Stimulated activated CD4-positive, alpha-beta T cell treated with anti-CD3 and anti-CD28 coated beads, Interleukin-12 subunit alpha, Interleukin-12 subunit beta, amount 100 ng/mL, for 48 hours (primary cell): ENCODE results near the gene ZFYVE27.
A peak's percentile ranks its signal among the peaks of the same experiment; 100 is the strongest.

Experiments
- DNase-seq, 3 donors: peaks; one replicate each; pipeline ENCODE4 v3.0.0-alpha.2; 2020; ENCODE audit warnings: low read depth in 2 of 3, low spot score in 1 of 3

Gene ZFYVE27

GRCh38 chr10:97743169-97743943, 6.4 kb downstream of the ZFYVE27 start:
- DNase-seq = no peak

GRCh38 chr10:97744405-97745035, 7.6 kb downstream of the ZFYVE27 start:
- no peak for DNase-seq

- no peak for DNase-seq
Measured at GRCh38 chr10:97747573-97747972, 10.6 kb downstream of the ZFYVE27 start.

- DNase-seq = no peak
Measured at GRCh38 chr10:97748116-97748515, 11.2 kb downstream of the ZFYVE27 start.

DNA sequence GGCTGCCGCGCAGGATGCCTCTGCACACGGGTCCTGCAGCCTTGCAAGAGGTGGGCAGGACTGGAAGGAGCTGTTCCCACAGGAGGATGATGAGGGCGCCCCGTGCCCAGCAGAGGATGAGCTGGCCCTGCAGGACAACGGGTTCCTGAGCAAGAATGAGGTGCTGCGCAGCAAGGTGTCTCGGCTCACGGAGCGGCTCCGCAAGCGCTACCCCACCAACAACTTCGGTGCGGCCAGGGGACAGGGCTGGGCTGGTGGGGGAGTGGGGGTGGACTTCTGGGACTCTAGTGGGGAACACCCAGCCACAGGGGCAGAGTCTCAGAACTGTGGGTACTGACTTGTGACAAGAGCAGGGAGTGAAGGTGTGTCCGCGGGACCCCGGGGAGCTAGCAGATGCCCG, 16.0 kb downstream of the ZFYVE27 start:
- DNase-seq = no peak

DNA sequence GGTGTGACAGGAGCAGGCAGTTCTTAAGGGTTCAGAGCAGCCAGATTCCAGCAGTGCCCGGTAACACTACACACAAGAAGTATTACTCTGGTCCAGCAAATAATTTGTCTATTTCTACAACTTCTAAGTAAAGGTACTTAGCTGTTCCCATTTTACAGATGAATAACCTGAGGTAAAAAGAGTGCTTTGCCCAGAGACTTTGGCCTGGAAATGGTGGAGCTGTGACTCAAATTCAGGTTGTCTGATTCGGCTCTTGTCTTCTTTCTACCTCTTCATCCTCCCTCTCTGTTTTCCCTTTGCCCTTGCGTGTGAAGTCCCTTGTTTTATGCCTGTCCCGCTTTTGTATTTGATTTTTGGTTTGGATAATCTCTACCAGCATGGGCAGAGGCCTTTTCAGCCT, 17.8 kb downstream of the ZFYVE27 start:
- DNase-seq = no peak

GRCh38 chr10:97755718-97756117, 18.8 kb downstream of the ZFYVE27 start:
- DNase-seq = no peak

GRCh38 chr10:97757471-97757870, 20.5 kb downstream of the ZFYVE27 start:
- DNase-seq = no peak

DNA sequence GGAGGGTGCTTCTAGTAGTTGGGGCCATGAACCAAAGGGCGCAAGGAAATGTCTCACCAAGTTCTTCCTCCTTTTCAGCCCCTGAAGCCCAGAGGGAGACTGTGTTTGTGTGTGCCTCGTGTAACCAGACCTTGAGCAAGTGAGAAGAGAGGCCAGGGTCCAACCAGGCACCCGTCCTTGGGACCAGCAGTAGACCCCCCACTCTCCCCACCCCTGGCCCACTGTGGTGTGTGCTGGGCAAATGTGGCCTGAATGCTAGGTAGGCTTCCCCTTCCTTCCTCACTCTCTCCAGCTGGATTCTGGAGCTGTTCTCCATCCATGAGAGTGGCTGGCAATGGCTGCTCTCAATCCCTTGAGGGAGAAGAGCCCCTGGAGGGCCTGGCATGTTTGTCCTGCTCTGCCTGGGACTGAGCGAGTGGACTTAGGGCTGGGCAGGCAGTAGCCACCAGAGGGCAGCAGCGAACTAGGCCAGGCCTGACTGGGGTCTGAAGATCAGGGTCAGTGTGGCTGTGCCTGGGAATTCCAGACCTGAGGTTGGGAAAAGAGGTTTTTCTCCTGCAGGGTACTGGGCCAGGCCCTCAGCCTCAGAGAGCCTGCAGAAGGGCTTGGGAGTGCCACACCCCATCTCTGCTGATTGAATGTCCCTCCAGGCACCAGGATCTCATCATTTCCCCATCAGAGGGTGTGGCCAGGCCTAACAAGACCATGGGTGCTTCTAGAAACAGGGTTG, 22.4 kb downstream of the ZFYVE27 start:
- DNase-seq = peak in 1 of 3 donors; percentile 26

GRCh38 chr10:97759946-97760345, 23.0 kb downstream of the ZFYVE27 start:
- no peak for DNase-seq

DNA sequence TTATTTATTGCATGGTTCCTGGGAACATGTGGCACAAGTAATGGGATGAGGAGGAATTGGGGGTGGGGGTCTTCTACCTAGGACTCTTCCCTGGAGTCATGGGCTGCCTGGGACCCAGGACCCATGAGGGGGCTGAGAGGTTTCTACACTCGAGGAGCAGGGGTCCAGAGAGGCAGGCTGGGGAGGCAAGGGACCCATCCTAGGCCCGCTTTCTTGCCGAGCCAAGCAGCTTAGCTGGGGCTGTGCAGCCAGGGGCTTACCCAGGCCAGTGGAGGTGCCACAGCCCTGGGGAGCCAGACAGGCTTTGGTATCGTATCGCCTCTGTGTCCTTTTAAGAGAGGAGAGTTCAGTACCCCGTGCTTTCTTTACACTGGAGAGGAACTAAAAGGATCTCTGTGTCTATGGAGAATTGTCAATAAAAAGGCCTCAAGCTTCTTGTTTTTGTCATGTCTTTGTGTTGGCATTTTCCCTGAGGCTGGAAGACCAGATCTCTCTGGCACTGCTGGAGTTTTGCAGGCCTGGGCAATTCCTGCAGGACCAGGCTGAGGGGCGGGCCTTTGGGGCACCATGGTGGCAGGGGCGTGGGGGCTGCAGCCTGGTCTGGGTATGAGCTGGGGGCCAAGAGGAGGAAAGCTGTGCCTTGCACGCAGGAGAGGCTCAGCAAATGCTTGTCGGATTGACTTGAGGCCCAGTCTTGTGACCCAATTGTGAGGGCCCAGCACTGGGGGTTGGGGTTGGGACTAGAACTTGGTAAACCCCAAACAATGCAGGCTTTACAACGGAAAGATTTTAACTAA, 23.7 kb downstream of the ZFYVE27 start:
- no peak for DNase-seq

DNA sequence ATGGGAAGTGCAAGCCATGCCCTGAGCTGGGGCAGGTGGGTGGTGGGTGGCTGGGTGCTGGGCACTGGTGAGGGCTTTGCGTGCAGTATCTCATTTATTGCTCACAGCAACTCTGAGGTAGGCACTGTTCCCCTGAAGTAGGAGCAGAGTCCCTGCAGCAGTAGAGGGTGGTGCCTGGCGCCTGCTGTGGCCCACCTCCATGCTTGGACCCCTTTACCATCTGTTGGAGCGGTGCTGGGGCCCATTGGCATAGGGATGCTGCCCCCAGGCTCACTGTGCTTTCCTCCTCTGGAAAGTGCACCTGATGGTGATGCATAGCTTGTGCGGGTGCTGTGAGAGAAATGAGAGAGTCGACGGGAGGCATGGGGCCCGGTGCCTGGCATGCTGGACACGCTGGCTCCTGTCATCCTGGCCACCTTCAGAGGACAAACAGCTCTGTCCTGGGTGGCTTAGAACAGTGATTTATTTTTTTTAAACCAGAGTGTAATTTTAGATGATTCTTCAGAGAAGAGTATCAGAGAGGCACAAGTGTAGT, 24.5 kb downstream of the ZFYVE27 start:
- DNase-seq = no peak

DNA sequence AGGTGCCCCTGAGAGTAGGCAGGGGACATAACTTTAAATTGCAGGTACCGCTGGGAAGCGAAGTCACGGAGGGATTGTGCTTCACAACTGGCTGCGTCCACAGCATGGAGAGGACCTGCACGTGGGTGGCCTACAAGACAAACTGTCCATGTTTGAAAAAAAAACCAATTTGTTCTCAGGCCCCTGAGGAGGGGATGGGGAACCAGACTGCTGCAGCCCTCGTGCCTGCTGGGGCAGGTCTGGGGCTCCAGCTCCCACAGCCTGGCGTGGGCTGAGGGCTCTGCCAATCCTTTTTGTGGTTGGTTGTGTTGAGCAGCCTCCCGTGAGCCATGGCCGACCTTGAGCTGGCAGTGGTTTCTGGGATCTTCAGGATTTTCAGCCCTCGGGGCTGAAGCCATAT, 25.1 kb downstream of the ZFYVE27 start:
- no peak for DNase-seq

DNA sequence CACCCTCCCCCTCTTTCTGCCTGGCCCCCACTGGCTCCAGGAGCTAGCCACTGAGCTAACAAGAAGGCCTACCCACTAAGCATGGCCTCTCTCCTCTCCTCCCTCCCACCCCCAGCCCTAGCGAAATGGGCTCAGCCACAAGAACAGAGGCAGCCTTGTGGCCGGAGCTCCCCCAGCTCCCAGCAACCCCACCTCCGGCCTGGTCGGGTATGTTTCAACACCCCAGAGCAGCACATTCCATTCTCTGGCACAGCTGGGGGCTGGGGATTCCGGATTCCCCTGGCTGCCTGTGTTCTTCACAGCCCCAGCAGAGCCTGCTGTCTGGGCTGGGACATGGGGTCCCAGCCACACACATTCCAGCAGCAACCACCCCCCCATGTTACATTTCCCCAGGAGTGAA, 25.9 kb downstream of the ZFYVE27 start:
- no peak for DNase-seq

DNA sequence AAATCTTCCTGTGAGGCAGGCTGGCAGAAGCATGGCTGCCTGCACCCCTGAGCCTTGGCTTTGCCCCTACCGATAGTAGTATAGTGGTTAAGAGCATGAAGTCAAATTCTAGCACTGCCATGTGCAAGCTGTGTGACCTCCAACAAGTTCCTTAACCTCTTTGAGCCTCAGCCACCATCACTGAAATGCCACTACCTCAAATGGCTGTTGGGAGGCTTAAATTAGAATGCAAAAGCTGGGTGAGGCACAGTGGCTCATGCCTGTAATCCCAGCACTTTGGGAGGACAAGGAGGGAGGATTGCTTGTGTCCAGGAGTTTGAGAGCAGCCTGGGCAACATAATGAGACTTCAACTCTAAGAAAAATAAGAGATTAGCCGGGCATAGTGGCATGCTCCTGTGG, 26.5 kb downstream of the ZFYVE27 start:
- DNase-seq = no peak

DNA sequence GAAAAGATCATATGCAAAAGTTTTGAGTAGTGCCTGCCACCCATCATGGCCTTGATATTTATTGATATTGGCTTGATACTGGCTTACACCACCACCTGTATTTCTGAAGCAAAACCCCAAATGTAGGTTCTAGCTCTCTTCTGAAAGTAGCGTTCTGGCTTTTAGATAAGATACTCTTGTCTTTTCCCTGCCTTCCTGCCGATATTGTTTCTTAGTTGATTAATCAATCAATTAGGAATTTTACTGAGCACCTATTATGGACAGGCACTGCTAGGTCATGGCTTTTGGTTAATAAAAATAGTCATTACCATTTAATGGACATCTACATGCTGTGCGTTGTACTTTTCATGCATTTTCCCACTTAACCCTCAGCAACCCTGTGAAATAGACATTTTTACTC, 27.0 kb downstream of the ZFYVE27 start:
- DNase-seq = no peak

GRCh38 chr10:97764519-97764931, 27.6 kb downstream of the ZFYVE27 start:
- no peak for DNase-seq

DNA sequence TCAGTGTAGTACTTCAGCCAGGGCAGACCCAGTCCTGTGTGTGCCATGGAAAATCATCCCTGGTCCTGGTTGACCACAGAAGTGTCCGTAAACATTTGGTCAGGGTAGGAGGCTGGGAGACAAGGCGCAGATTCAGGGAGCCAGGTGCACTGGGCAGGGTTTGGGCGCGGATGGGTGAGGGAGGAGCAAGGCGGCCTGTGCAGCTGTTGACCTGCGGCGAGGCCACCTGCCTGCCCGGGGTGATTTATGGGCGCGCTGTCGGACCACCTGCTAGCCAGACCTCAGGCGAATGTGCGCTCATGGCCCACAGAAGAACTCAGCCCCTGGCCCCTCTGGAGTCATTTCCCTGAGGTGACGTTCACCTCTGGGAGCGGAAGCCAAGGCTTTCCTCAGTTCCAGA, 28.3 kb downstream of the ZFYVE27 start:
- no peak for DNase-seq

- no peak for DNase-seq
Measured at GRCh38 chr10:97766106-97766810, 29.3 kb downstream of the ZFYVE27 start.
